ENCODE results near the gene ATP2B2. TPM values are rescaled to one million over a fixed set of nuclear protein-coding genes. Genes with fewer than 3 reads are reported as not detected.

The ATP2B2 gene
- total RNA-seq, 4 donors from 2014 or later: 0.11 to 0.42 (median 0.15) TPM; not detected in 1

DNA sequence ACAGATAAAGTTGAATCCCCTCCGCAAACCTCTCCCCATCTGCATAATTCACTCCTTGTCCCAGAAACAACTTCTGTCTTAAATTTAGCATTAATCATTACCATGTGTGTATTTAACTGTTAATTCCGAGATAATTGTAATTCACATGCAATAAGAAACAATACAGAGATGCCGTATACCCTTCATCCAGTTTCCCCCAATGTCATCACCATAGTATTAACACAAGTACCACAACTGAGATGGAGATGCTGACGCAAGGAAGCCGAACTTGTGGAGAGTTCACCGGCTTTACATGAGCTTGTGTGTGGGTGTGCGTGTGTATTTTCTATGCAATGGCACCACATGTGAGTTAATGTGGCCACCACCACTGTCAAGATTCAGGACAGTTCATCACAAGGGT is 144.9 kb downstream of the ATP2B2 start:
- Histone ChIP-seq H3K4me1 (no peaks in the 10 kb centered on the region), H3K27me3 (no peaks in the 10 kb centered on the region), H3K27ac (no peak overlapping the region), H3K36me3 (no peaks in the 10 kb centered on the region), H3K9me3 (no peaks in the 10 kb centered on the region), H3K4me3 (replicated peaks in 1 of 3) (no peak overlapping the region)
- intact Hi-C loops (cut with DNase I): no loop called here
- WGBS, 2 donors: 94 to 95% methylated on average over 7 of the region's 7 CpGs
- no peak for DNase-seq
- no peak for TF ChIP-seq POLR2A (IDR thresholded peaks at IDR 0.05)
- TF ChIP-seq, protein P1, sequence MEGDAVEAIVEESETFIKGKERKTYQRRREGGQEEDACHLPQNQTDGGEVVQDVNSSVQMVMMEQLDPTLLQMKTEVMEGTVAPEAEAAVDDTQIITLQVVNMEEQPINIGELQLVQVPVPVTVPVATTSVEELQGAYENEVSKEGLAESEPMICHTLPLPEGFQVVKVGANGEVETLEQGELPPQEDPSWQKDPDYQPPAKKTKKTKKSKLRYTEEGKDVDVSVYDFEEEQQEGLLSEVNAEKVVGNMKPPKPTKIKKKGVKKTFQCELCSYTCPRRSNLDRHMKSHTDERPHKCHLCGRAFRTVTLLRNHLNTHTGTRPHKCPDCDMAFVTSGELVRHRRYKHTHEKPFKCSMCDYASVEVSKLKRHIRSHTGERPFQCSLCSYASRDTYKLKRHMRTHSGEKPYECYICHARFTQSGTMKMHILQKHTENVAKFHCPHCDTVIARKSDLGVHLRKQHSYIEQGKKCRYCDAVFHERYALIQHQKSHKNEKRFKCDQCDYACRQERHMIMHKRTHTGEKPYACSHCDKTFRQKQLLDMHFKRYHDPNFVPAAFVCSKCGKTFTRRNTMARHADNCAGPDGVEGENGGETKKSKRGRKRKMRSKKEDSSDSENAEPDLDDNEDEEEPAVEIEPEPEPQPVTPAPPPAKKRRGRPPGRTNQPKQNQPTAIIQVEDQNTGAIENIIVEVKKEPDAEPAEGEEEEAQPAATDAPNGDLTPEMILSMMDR (IDR thresholded peaks at IDR 0.05): no peak

DNA sequence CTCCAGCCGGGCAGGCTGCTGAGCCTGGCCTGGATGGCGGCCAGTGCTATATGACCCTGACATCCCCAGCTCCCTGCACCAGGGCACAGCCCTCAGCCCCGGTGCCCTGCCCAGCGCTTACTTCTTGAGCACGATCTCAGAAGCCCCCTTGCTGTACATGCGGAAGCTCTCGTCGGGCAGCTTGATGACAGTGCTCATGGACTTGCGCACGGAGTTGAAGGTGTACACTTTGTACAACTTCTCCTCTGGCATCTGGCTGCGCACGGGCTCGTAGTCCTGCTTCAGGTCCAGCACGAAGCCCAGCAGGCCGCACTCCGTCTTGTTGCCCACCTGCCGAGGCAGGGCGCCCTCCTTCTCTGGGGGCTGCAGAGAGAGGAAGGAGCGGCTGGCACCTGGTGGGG is 145.6 kb downstream of the ATP2B2 start:
- H3K9me3 ChIP-seq: no peaks in the 10 kb centered on the region
- H3K4me1 ChIP-seq: no peaks in the 10 kb centered on the region
- no peak for DNase-seq
- 87 to 92% methylated on average over 5 to 19 of the region's 19 CpGs for WGBS, 2 donors
- no peaks in the 10 kb centered on the region for H3K36me3 ChIP-seq
- intact Hi-C loops (cut with DNase I): no loop called here
- no peak overlapping the region for H3K4me3 ChIP-seq (replicated peaks in 1 of 3)
- TF ChIP-seq, protein P1 (IDR thresholded peaks at IDR 0.05): no peak
- TF ChIP-seq POLR2A (IDR thresholded peaks at IDR 0.05): no peak
- no peak overlapping the region for H3K27ac ChIP-seq
- H3K27me3 ChIP-seq: no peaks in the 10 kb centered on the region

DNA sequence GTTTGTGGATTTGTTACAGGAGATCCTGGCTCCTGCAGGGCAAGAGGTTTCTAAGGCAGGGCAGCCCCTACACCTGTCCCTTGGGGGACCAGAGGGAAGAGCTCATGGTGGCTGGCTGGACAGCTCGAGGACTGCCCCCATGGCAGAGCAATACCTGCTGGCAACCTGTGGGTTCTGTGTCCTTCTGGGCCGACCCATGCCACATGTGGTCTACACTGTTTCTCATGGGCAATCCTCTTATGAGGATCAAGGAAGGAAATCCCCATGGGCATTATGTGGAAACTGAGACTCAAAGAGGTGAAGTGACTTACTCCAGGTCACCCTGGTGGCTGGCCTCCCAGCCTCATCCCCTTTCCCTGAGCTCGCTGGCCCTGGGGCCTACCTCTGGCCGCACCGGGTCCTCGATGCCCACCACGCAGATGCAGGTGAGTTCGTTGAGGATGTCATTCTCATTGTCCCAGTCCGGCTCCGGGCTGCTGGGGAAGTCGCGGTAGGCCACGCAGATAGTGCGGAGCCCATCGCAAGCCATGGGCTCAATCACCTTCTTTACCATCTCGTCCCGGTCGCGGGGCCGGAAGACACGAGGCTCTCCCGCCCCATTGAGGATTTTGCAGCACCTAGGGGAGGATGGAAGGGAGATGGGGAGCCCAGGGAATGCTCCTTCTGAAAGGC is 146.9 kb downstream of the ATP2B2 start:
- intact Hi-C loops (cut with DNase I): no loop called here
- no peaks in the 10 kb centered on the region for H3K27me3 ChIP-seq
- H3K9me3 ChIP-seq: no peaks in the 10 kb centered on the region
- no peak for DNase-seq
- H3K27ac ChIP-seq: no peak overlapping the region
- 93 to 95% methylated on average over 20 to 22 of the region's 22 CpGs for WGBS, 2 donors
- TF ChIP-seq, protein P1 (IDR thresholded peaks at IDR 0.05): no peak
- TF ChIP-seq POLR2A (IDR thresholded peaks at IDR 0.05): no peak
- no peaks in the 10 kb centered on the region for H3K36me3 ChIP-seq
- no peaks in the 10 kb centered on the region for H3K4me1 ChIP-seq
- no peak overlapping the region for H3K4me3 ChIP-seq (replicated peaks in 1 of 3)

DNA sequence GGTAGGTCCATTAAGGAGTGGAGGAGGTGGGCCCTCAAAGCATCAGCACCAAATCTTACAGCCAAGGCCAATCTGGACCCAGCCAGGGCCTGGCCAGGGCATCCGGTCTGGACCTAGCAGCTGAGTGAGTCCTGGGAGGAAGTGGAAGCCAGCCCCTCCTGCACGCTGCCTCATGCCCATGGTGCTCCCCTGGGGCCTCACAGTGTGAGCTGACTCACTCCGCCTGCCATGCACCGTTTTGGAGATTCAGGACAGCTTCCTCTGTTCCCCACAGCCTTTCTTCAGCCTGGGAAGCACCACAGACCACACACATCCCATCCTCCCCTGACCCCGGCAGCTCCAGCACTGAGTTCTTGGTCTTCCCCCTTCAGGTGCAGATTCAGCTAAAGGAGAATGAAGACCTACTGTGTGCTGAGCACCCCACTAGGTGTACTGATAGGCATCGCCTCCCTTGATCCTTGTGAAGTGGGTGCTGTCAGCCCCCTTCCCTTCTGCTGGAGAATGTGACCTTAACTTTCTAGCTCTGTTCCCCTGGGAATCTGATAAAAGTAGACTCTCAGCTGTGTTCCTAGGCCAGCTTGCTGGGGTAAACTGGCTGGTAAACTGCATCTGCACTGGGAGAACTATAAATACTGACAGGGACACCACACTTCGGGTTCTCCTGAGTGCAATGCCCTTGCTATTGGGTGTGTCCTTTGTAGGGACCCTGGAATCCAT is 147.6 kb downstream of the ATP2B2 start:
- 68 to 71% methylated on average over 5 of the region's 7 CpGs for WGBS, 2 donors
- Histone ChIP-seq H3K9me3 (no peaks in the 10 kb centered on the region), H3K36me3 (no peaks in the 10 kb centered on the region), H3K27me3 (no peaks in the 10 kb centered on the region), H3K27ac (no peak overlapping the region), H3K4me3 (replicated peaks in 1 of 3) (no peak overlapping the region), H3K4me1 (no peaks in the 10 kb centered on the region)
- intact Hi-C loops (cut with DNase I): no loop called here
- peak in 1 of 2 donors; percentile 8 for DNase-seq
- TF ChIP-seq, protein P1 (IDR thresholded peaks at IDR 0.05): no peak
- no peak for TF ChIP-seq POLR2A (IDR thresholded peaks at IDR 0.05)

DNA sequence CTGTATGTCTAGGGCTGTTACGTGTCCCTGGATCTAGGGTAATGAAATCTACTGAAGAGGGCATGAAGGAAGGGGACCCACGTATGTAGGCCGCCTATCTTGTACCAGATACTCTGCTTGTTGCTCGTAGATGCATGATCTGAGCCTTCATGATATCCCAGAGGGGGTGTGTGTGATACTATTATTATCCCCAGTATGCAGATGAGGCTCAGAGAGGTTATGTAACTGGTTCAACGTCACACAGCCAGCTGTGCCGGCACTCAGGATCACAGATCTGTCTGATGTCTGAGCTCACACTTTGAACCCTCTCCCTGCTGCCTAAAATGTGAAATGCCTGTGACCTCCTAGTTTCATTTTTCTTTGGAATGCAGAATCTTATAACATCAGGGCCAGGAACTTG is 148.3 kb downstream of the ATP2B2 start:
- WGBS, 2 donors: 83 to 91% methylated on average over 6 of the region's 6 CpGs
- Histone ChIP-seq H3K4me3 (replicated peaks in 1 of 3) (no peak overlapping the region), H3K4me1 (no peaks in the 10 kb centered on the region), H3K27me3 (no peaks in the 10 kb centered on the region), H3K27ac (no peak overlapping the region), H3K9me3 (no peaks in the 10 kb centered on the region), H3K36me3 (no peaks in the 10 kb centered on the region)
- TF ChIP-seq POLR2A (IDR thresholded peaks at IDR 0.05): no peak
- TF ChIP-seq, protein P1 (IDR thresholded peaks at IDR 0.05): no peak
- intact Hi-C loops (cut with DNase I): no loop called here
- no peak for DNase-seq

Measured in thyroid gland (tissue), 4 donors.